GM15510 (cell line): ENCODE measurements around the gene BASP1.

Source experiments
- POLR2A ChIP-seq: IDR thresholded peaks from 3 replicates; pipeline ENCODE4 v1.6.1; 2011; ENCODE audit warnings: borderline replicate concordance; ENCODE audit not compliant: insufficient read length; ENCODE audit errors: extremely low read depth

Gene BASP1

GRCh38 chr5:17283121-17283415 lies 65.6 kb downstream of the BASP1 start:
- TF ChIP-seq POLR2A = no peak

GRCh38 chr5:17287501-17288155 lies 70.2 kb downstream of the BASP1 start:
- no peak for TF ChIP-seq POLR2A

GRCh38 chr5:17288570-17288969 lies 71.1 kb downstream of the BASP1 start:
- TF ChIP-seq POLR2A = no peak

GRCh38 chr5:17289681-17290539 lies 72.5 kb downstream of the BASP1 start:
- TF ChIP-seq POLR2A = no peak

- no peak for TF ChIP-seq POLR2A
These were observed 73.1 kb downstream of the BASP1 start for GRCh38 chr5:17290540-17290974.

- no peak for TF ChIP-seq POLR2A
These were observed 75.1 kb downstream of the BASP1 start for GRCh38 chr5:17292434-17293015.

GRCh38 chr5:17294639-17295311 lies 77.3 kb downstream of the BASP1 start:
- no peak for TF ChIP-seq POLR2A

GRCh38 chr5:17295671-17296070 lies 78.2 kb downstream of the BASP1 start:
- no peak for TF ChIP-seq POLR2A

GRCh38 chr5:17302106-17302505 lies 84.7 kb downstream of the BASP1 start:
- no peak for TF ChIP-seq POLR2A

GRCh38 chr5:17302604-17303003 lies 85.2 kb downstream of the BASP1 start:
- TF ChIP-seq POLR2A = no peak

- no peak for TF ChIP-seq POLR2A
These were observed 86.9 kb downstream of the BASP1 start for GRCh38 chr5:17304282-17304681.

GRCh38 chr5:17305017-17305416 lies 87.6 kb downstream of the BASP1 start:
- TF ChIP-seq POLR2A = no peak

- TF ChIP-seq POLR2A = no peak
These were observed 88.7 kb downstream of the BASP1 start for GRCh38 chr5:17305964-17306725.

- TF ChIP-seq POLR2A = no peak
These were observed 89.3 kb downstream of the BASP1 start for GRCh38 chr5:17306726-17307091.
